GM23248 (cell line): Measurements from ENCODE around the gene TEX30. TPM values are rescaled to one million over a fixed set of nuclear protein-coding genes. Genes with fewer than 3 reads are reported as not detected.

Experiments used
- DNase-seq: peaks from one replicate; pipeline ENCODE4 v3.0.0-alpha.2; 2015
- H2AFZ ChIP-seq: fragments of 200-600 bp; sonication (generic); 2 replicates; pipeline ENCODE4 v1.6.1; 2016; ENCODE audit warnings: antibody characterized with exemption
- H3F3A ChIP-seq: fragments of 200-600 bp; sonication (generic); 2 replicates; pipeline ENCODE4 v1.6.1; 2016; ENCODE audit warnings: mild to moderate bottlenecking, antibody characterized with exemption, mixed run types; ENCODE audit not compliant: insufficient read depth
- H3K27ac ChIP-seq: fragments of 200-600 bp; sonication (generic); 2 replicates; pipeline ENCODE4 v1.5.1; 2016; ENCODE audit warnings: mild to moderate bottlenecking
- H3K27me3 ChIP-seq: fragments of 200-600 bp; sonication (generic); replicated peaks from 2 replicates; pipeline ENCODE4 v1.6.1; 2016; ENCODE audit warnings: mild to moderate bottlenecking; ENCODE audit not compliant: insufficient read depth
- H3K36me3 ChIP-seq: fragments of 200-600 bp; sonication (generic); 2 replicates; pipeline ENCODE4 v1.6.1; 2016; ENCODE audit warnings: low read depth, mild to moderate bottlenecking
- H3K4me1 ChIP-seq: fragments of 200-600 bp; sonication (generic); 2 replicates; pipeline ENCODE4 v1.6.1; 2016; ENCODE audit warnings: mild to moderate bottlenecking; ENCODE audit not compliant: insufficient read depth
- H3K4me2 ChIP-seq: fragments of 200-600 bp; sonication (generic); one replicate; pipeline ENCODE4 v1.6.1; 2016; ENCODE audit warnings: mild to moderate bottlenecking; ENCODE audit not compliant: unreplicated experiment
- H3K4me3 ChIP-seq: fragments of 200-600 bp; sonication (generic); 2 replicates; pipeline ENCODE4 v1.5.1; 2016; ENCODE audit warnings: mild to moderate bottlenecking
- H3K79me2 ChIP-seq: fragments of 200-600 bp; sonication (generic); 2 replicates; pipeline ENCODE4 v1.6.1; 2016; ENCODE audit warnings: mild to moderate bottlenecking; ENCODE audit not compliant: insufficient read depth
- H3K9ac ChIP-seq: fragments of 200-600 bp; sonication (generic); 2 replicates; pipeline ENCODE4 v1.6.1; 2016; ENCODE audit warnings: mild to moderate bottlenecking
- H3K9me2 ChIP-seq: fragments of 200-600 bp; sonication (generic); 2 replicates; pipeline ENCODE4 v1.6.1; 2016; ENCODE audit warnings: mixed run types, mild to moderate bottlenecking, moderate library complexity; ENCODE audit not compliant: insufficient read depth
- H3K9me3 ChIP-seq: fragments of 200-600 bp; sonication (generic); one replicate; pipeline ENCODE4 v1.6.1; 2017; ENCODE audit warnings: low read depth
- H4K20me1 ChIP-seq: fragments of 200-600 bp; sonication (generic); 2 replicates; pipeline ENCODE4 v1.6.0; 2016; ENCODE audit not compliant: insufficient read depth
- EZH2 ChIP-seq: fragments of 200-600 bp; sonication (generic); IDR thresholded peaks from 2 replicates; pipeline ENCODE4 v1.6.1; 2018; ENCODE audit warnings: antibody characterized with exemption, mild to moderate bottlenecking; ENCODE audit not compliant: insufficient read depth, poor library complexity, severe bottlenecking
- EZH2phosphoT487 ChIP-seq: fragments of 200-600 bp; sonication (generic); IDR thresholded peaks from 2 replicates; pipeline ENCODE4 v1.6.1; 2018; ENCODE audit warnings: antibody characterized with exemption, moderate library complexity, mild to moderate bottlenecking, low read depth; ENCODE audit not compliant: insufficient read depth
- WGBS, 2 experiments: methylation state at CpG; one replicate each; pipeline ENCODE4 v1.1.6; 2015 to 2017; ENCODE audit warnings: low lambda C conversion rate in 2 of 2, low coverage in 1 of 2; ENCODE audit errors: missing lambda C conversion rate in 2 of 2; 5-methylcytosine and 5-hydroxymethylcytosine counted together
- in situ Hi-C: fragments of 300-500 bp; cut with MboI; formaldehyde crosslinking; loops from 2 replicates; pipeline ENCODE4 v1.15.0; 2020
- polyA plus RNA-seq: library from polyadenylated mRNA; unstranded; fragments of >200 nt; fragmentation: Nextera tagmentation; extraction: Ambion mirVana; gene quantifications from 2 replicates; pipeline ENCODE4 v1.2.1, GENCODE V29; 2016
- total RNA-seq: library from RNA; depleted of rRNA; stranded (reverse); fragments of >200 nt; shearing (Covaris generic); gene quantifications from 2 replicates; pipeline ENCODE4 v1.2.3, GENCODE V29; 2014

TEX30 gene
- total and polyA plus RNA-seq, 2 experiments from 2014 or later = 21.1 to 37.6 TPM

DNA sequence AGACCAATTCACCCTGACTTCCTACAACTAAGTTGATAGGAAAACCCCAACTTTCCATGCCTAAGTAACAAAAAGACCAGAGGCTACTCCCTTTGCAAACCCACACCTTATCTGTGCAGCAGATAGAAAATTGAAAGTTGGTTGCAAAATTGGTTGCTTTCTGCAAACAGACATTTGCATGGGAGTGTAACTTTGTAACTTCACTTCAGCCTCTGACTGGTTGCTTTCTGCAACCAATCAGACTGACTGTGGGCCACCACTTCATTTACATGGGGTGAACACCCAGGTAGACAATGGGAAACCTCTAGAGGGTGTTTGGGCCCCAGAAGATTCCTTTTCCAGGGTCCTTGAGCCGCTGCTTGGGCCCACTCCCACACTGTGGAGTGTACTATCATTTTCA, 9.8 kb downstream of the TEX30 start:
- in situ Hi-C loops = no loop called here
- H3K4me3 ChIP-seq = no peak overlapping the region
- no peaks in the 10 kb centered on the region for H4K20me1 ChIP-seq
- H3F3A ChIP-seq = no peaks in the 10 kb centered on the region
- no peak for DNase-seq
- H3K9me2 ChIP-seq = no peaks in the 10 kb centered on the region
- no peak overlapping the region for H2AFZ ChIP-seq
- peaks cover 13% of the 10 kb centered on the region for H3K36me3 ChIP-seq
- H3K27ac ChIP-seq = no peak overlapping the region
- no peak overlapping the region for H3K4me2 ChIP-seq
- no peak for TF ChIP-seq EZH2
- no peak for TF ChIP-seq EZH2phosphoT487
- no peaks in the 10 kb centered on the region for H3K4me1 ChIP-seq
- no peak overlapping the region for H3K9ac ChIP-seq
- no peaks in the 10 kb centered on the region for H3K27me3 ChIP-seq
- H3K9me3 ChIP-seq = no peaks in the 10 kb centered on the region
- 37 to 67% methylated on average over 1 of the region's 1 CpG for WGBS, 2 experiments
- peaks cover 4% of the 10 kb centered on the region; the same call in 1 of the 2 replicates for H3K79me2 ChIP-seq

DNA sequence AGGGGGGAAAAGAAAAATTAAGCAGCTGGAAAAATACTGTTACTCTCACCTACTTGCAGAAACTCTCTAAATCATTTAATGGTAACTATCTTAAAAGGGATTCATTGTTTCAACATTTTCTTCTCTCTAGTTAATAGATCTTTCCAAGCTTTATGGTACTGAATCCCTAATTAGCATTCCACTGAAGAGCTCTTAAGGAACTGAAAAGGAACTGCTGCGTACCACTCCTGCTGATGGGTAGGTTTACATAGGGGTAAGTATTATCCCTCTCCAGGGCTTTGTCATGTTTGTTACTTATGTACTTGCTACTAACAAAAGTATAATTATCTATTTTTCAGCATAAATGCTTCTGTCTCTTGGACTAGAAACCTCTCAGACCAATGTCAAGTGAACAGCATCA, 12.5 kb downstream of the TEX30 start:
- H4K20me1 ChIP-seq = no peaks in the 10 kb centered on the region
- no peak overlapping the region for H3K27ac ChIP-seq
- no peak for DNase-seq
- in situ Hi-C loops = no loop called here
- peaks cover 3% of the 10 kb centered on the region for H3K36me3 ChIP-seq
- H3K4me1 ChIP-seq = no peaks in the 10 kb centered on the region
- no peak overlapping the region for H2AFZ ChIP-seq
- H3K79me2 ChIP-seq = no peaks in the 10 kb centered on the region
- no peak overlapping the region for H3K4me3 ChIP-seq
- no peak overlapping the region for H3K4me2 ChIP-seq
- H3K27me3 ChIP-seq = no peaks in the 10 kb centered on the region
- H3F3A ChIP-seq = no peaks in the 10 kb centered on the region
- no peaks in the 10 kb centered on the region for H3K9me2 ChIP-seq
- no peaks in the 10 kb centered on the region for H3K9me3 ChIP-seq
- 92 to 97% methylated on average over 1 of the region's 1 CpG for WGBS, 2 experiments
- TF ChIP-seq EZH2 = no peak
- TF ChIP-seq EZH2phosphoT487 = no peak
- no peak overlapping the region for H3K9ac ChIP-seq

GRCh38 chr13:102758842-102759241, 14.7 kb downstream of the TEX30 start:
- Histone ChIP-seq H3K27ac (no peak overlapping the region), H3F3A (no peaks in the 10 kb centered on the region), H3K9me2 (no peaks in the 10 kb centered on the region), H3K4me3 (no peak overlapping the region), H3K27me3 (no peaks in the 10 kb centered on the region), H3K9me3 (no peaks in the 10 kb centered on the region), H3K4me2 (no peak overlapping the region), H3K9ac (no peak overlapping the region), H2AFZ (no peak overlapping the region), H3K4me1 (no peaks in the 10 kb centered on the region), H3K79me2 (no peaks in the 10 kb centered on the region), H3K36me3 (no peaks in the 10 kb centered on the region), H4K20me1 (no peaks in the 10 kb centered on the region)
- in situ Hi-C loops = no loop called here
- no peak for DNase-seq
- WGBS, 2 experiments = 81 to 82% methylated on average over 2 of the region's 2 CpGs
- TF ChIP-seq EZH2 (no peak), EZH2phosphoT487 (no peak)

DNA sequence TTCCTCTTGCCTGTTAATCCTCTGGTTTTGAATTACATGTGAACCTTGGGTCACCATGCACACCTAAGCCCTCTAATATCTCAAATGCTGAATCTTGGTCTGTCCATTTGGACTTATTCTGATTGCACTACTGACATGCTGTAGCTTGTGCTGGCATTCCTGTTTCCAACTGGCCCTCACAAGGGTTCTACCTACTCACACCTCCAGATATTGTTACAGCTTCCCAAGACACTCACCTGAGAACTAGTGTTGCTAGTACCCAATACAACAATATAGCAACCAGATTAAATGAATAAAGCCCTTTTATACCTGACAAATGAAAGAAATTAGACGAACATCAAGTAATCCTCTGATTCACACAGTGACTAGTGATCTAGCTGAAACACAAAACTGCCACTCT, 16.6 kb downstream of the TEX30 start:
- no peaks in the 10 kb centered on the region for H3K27me3 ChIP-seq
- no peak overlapping the region for H2AFZ ChIP-seq
- H3K4me2 ChIP-seq = no peak overlapping the region
- H4K20me1 ChIP-seq = no peaks in the 10 kb centered on the region
- H3K9ac ChIP-seq = no peak overlapping the region
- in situ Hi-C loops = no loop called here
- DNase-seq = no peak
- no peaks in the 10 kb centered on the region for H3K79me2 ChIP-seq
- TF ChIP-seq EZH2phosphoT487 (no peak), EZH2 (no peak)
- no peaks in the 10 kb centered on the region for H3K9me2 ChIP-seq
- H3K9me3 ChIP-seq = no peaks in the 10 kb centered on the region
- no peaks in the 10 kb centered on the region for H3F3A ChIP-seq
- no peak overlapping the region for H3K27ac ChIP-seq
- no peaks in the 10 kb centered on the region for H3K36me3 ChIP-seq
- no peaks in the 10 kb centered on the region for H3K4me1 ChIP-seq
- WGBS, 2 experiments = 80 to 83% methylated on average over 1 of the region's 1 CpG
- no peak overlapping the region for H3K4me3 ChIP-seq

DNA sequence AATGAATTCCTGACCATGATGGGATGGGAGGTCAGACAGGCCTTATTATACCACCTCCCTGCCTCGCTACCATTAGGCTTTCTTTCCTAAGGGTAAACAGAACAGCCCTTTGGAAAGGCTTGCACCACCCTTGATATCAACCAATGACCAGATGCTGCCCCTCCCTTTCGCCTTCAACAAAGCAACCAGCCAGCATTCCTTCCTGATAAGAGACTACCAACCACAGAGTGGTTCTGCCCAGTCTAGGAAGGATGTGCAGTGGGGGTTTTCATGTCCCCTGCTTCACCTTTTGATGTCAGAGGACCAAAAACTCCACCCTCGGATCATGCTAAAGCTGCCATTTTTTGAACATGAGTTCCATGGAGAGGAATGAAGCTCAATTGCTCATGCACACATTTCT, 21.7 kb downstream of the TEX30 start:
- in situ Hi-C loops = no loop called here
- Histone ChIP-seq H3K27ac (no peak overlapping the region), H3K4me1 (no peaks in the 10 kb centered on the region), H3F3A (no peaks in the 10 kb centered on the region), H3K9me2 (no peaks in the 10 kb centered on the region), H3K9me3 (no peaks in the 10 kb centered on the region), H3K4me3 (no peak overlapping the region), H3K79me2 (no peaks in the 10 kb centered on the region), H3K9ac (no peak overlapping the region), H4K20me1 (no peaks in the 10 kb centered on the region), H3K36me3 (no peaks in the 10 kb centered on the region), H3K4me2 (no peak overlapping the region), H3K27me3 (no peaks in the 10 kb centered on the region), H2AFZ (no peak overlapping the region)
- TF ChIP-seq EZH2phosphoT487 (no peak), EZH2 (no peak)
- DNase-seq = no peak
- 76 to 82% methylated on average over 3 of the region's 3 CpGs for WGBS, 2 experiments
